Sigmoid colon (tissue), 7 donors: ENCODE results near the gene CDK4. TPM values are rescaled to one million over a fixed set of nuclear protein-coding genes. Genes with fewer than 3 reads are reported as not detected.

Experiments used
- DNase-seq: peaks from one replicate; pipeline ENCODE4 v3.0.0-alpha.2; 2019
- H3K27ac ChIP-seq, 4 donors: fragments of 200-600 bp; sonication (generic); one replicate each; pipeline ENCODE4 v1.5.1; 2016 to 2019; ENCODE audit warnings: mild to moderate bottlenecking in 1 of 4
- H3K27me3 ChIP-seq, 3 donors: fragments of 200-600 bp; sonication (generic); one replicate each; pipeline ENCODE4 v1.5.1; 2019; ENCODE audit warnings: mild to moderate bottlenecking in 1 of 3
- H3K36me3 ChIP-seq, 4 donors: fragments of 200-600 bp; sonication (generic); one replicate each; pipeline ENCODE4 v1.5.1; 2016 to 2019
- H3K4me1 ChIP-seq, 4 donors: fragments of 200-600 bp; sonication (generic); one replicate each; pipeline ENCODE4 v1.5.1; 2017 to 2019
- H3K4me3 ChIP-seq, 4 donors: fragments of 200-600 bp; sonication (generic); one replicate each; pipeline ENCODE4 v1.5.1; 2017 to 2019; ENCODE audit warnings: mild to moderate bottlenecking in 2 of 4, moderate library complexity in 1 of 4
- H3K9me3 ChIP-seq, 4 donors: fragments of 200-600 bp in 3 of 4; sonication (generic) in 3 of 4; one replicate each; pipeline versions ENCODE4 v1.5.1 to v1.6.1; 2013 to 2019
- CTCF ChIP-seq, 4 experiments: fragments of 450-650 bp in 3 of 4; fragments of 200-600 bp in 1 of 4; IDR thresholded peaks; one replicate each; pipeline ENCODE4 v1.5.1; 2016 to 2019; ENCODE audit warnings: antibody characterized with exemption in 4 of 4, mild to moderate bottlenecking in 3 of 4, moderate library complexity in 2 of 4
- EP300 ChIP-seq, 4 donors: sonication (generic); formaldehyde crosslinking; IDR thresholded peaks; one replicate each; pipeline ENCODE4 v1.6.1; 2017; ENCODE audit warnings: antibody characterized with exemption in 4 of 4
- POLR2A ChIP-seq, 2 donors: fragments of 450-650 bp; IDR thresholded peaks; one replicate each; pipeline ENCODE4 v1.6.1; 2016; ENCODE audit warnings: antibody characterized with exemption in 2 of 2, mild to moderate bottlenecking in 2 of 2, moderate library complexity in 2 of 2
- POLR2AphosphoS5 ChIP-seq, 4 donors: sonication (generic); formaldehyde crosslinking; IDR thresholded peaks; one replicate each; pipeline ENCODE4 v1.6.1; 2017; ENCODE audit warnings: antibody characterized with exemption in 4 of 4
- WGBS, 2 donors: extraction: QIAGEN DNeasy Blood & Tissue Kit; methylation state at CpG; one replicate each; pipeline ENCODE4 v1.1.7; 2013; 5-methylcytosine and 5-hydroxymethylcytosine counted together
- intact Hi-C: fragments of 100-400 bp; cut with DNase I; formaldehyde crosslinking; loops from one replicate; pipeline ENCODE4 v1.15.1; 2023
- polyA plus RNA-seq, 3 donors: library from polyadenylated mRNA; stranded (reverse); fragments of 200-250 nt; gene quantifications; one replicate each; pipeline ENCODE4 v1.2.3, GENCODE V29; 2013
- total RNA-seq, 4 donors: library from RNA; depleted of rRNA; stranded (reverse); fragments of >200 nt; gene quantifications; one replicate each; pipeline ENCODE4 v1.1.0, GENCODE V29; 2016
- donor health status: healthy with polysubstance abuse.
- donor health status: Bipolar disorder and iron deficiency.
- donor health status: healthy.

The CDK4 gene
- total and polyA plus RNA-seq, 7 donors: 34.9 to 108 (median 80.8) TPM

- intact Hi-C loops: no loop called here
- H3K27me3 ChIP-seq: peaks cover 36 to 57% (median 47%) of the 10 kb centered on the region in 3 donors
- TF ChIP-seq EP300 (IDR thresholded peaks at IDR 0.05) (no peak), POLR2AphosphoS5 (IDR thresholded peaks at IDR 0.05) (no peak), POLR2A (IDR thresholded peaks at IDR 0.05) (no peak), CTCF (IDR thresholded peaks at IDR 0.05) (no peak)
Observed at GRCh38 chr12:57765003-57765697, 13.0 kb upstream of the CDK4 start.

GRCh38 chr12:57764662-57765002, 12.5 kb upstream of the CDK4 start:
- Histone ChIP-seq H3K27me3 (peaks cover 36 to 57% (median 47%) of the 10 kb centered on the region in 3 donors), H3K9me3 (no peaks in the 10 kb centered on the region), H3K36me3 (peaks cover 0 to 7% (median 0%) of the 10 kb centered on the region in 4 donors), H3K4me1 (peaks cover 0 to 30% (median 26%) of the 10 kb centered on the region in 4 donors), H3K4me3 (peak overlapping the region in 3 of 4 donors; percentile 20 to 38 (median 33)), H3K27ac (no peak overlapping the region)
- 15 to 17% methylated on average over 17 of the region's 17 CpGs for WGBS, 2 donors
- TF ChIP-seq EP300 (IDR thresholded peaks at IDR 0.05) (no peak), CTCF (IDR thresholded peaks at IDR 0.05) (no peak), POLR2AphosphoS5 (IDR thresholded peaks at IDR 0.05) (no peak), POLR2A (IDR thresholded peaks at IDR 0.05) (no peak)
- DNase-seq: no peak
- intact Hi-C loops: no loop called here

More at GRCh38 chr12:57765003-57765697, 13.0 kb upstream of the CDK4 start:
- WGBS, 2 donors: 1% methylated on average over 60 of the region's 60 CpGs
- peaks cover 0 to 12% (median 0%) of the 10 kb centered on the region in 4 donors for H3K36me3 ChIP-seq
- no peaks in the 10 kb centered on the region for H3K9me3 ChIP-seq
- H3K27ac ChIP-seq: no peak overlapping the region
- H3K4me3 ChIP-seq: peak overlapping the region in 3 of 4 donors; percentile 20 to 38 (median 33)
- DNase-seq: no peak
- peaks cover 0 to 30% (median 26%) of the 10 kb centered on the region in 4 donors for H3K4me1 ChIP-seq

GRCh38 chr12:57763881-57764661, 12.0 kb upstream of the CDK4 start:
- H3K27me3 ChIP-seq: peaks cover 36 to 57% (median 47%) of the 10 kb centered on the region in 3 donors
- intact Hi-C loops: no loop called here
- WGBS, 2 donors: 83 to 89% methylated on average over 6 of the region's 6 CpGs
- H3K4me3 ChIP-seq: no peak overlapping the region
- H3K4me1 ChIP-seq: peaks cover 0 to 30% (median 26%) of the 10 kb centered on the region in 4 donors
- no peak overlapping the region for H3K27ac ChIP-seq
- DNase-seq: no peak
- TF ChIP-seq POLR2A (IDR thresholded peaks at IDR 0.05): no peak
- no peak for TF ChIP-seq CTCF (IDR thresholded peaks at IDR 0.05)
- no peak for TF ChIP-seq EP300 (IDR thresholded peaks at IDR 0.05)
- TF ChIP-seq POLR2AphosphoS5 (IDR thresholded peaks at IDR 0.05): no peak
- no peaks in the 10 kb centered on the region for H3K9me3 ChIP-seq
- H3K36me3 ChIP-seq: peaks cover 0 to 5% (median under 1%) of the 10 kb centered on the region in 4 donors

- DNase-seq: no peak
- H3K4me3 ChIP-seq: no peak overlapping the region
- no peaks in the 10 kb centered on the region for H3K9me3 ChIP-seq
- whole genome bisulfite sequencing, 2 donors: 89 to 92% methylated on average over 2 of the region's 2 CpGs
- TF ChIP-seq POLR2A (IDR thresholded peaks at IDR 0.05) (no peak), POLR2AphosphoS5 (IDR thresholded peaks at IDR 0.05) (no peak), EP300 (IDR thresholded peaks at IDR 0.05) (no peak), CTCF (IDR thresholded peaks at IDR 0.05) (no peak)
- intact Hi-C loops: no loop called here
- H3K36me3 ChIP-seq: peaks cover 0 to 19% (median 13%) of the 10 kb centered on the region in 4 donors
- peaks cover 0 to 30% (median 26%) of the 10 kb centered on the region in 4 donors for H3K4me1 ChIP-seq
- H3K27ac ChIP-seq: no peak overlapping the region
- H3K27me3 ChIP-seq: peaks cover 36 to 57% (median 47%) of the 10 kb centered on the region in 3 donors
Observed at GRCh38 chr12:57762463-57762862, 10.4 kb upstream of the CDK4 start.
